ENCODE measurements around the gene FBXO24. TPM values are rescaled to one million over a fixed set of nuclear protein-coding genes. Genes with fewer than 3 reads are reported as not detected.

The FBXO24 gene

DNA sequence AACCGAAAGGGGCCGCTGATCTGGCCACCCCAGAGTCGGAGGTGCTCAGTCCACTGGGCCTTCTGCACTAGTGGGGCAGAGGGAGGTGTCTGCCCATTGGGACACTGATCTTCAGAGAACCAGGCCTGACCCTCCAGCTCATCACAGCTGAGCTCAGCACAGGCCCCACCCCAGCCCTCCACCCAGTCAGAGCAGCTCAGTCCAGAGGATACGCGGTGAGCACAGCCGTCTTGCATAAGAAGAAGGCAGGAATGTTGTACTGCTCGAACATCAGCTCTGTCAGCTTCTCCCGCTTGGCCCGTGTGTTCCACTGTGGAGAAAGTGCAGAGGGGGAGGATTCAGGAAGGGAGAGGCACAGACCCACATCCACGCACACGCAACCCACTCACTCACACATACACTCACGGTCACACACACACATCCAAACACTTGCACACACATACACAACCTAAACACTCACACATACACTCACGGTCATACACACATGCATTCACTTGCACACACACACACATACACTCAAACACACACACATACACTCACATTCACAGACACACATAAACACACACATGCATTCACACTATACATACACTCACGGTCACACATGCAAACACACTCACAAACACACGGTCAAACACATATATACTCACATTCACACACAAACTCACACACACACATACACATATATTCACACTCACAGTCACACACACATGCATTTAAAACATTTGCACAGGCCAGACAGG is 63.9 kb downstream of the FBXO24 start:
- H3K9me3 ChIP-seq (ENCODE audit: control insufficient read depth, low read length), result no peaks in the 10 kb centered on the region
- 82% methylated on average over 14 of the region's 15 CpGs for WGBS
- peak overlapping the region in 1 of 2 experiments; percentile 62 for H3K14ac ChIP-seq (ENCODE audit: low read length in 2 of 2)
- DNase-seq, result no peak
- no peaks in the 10 kb centered on the region for H3K4me1 ChIP-seq (ENCODE audit: control insufficient read depth, insufficient read depth, low read depth, low read length)
- H2AK5ac ChIP-seq (ENCODE audit: low read length, severe bottlenecking), result no peak overlapping the region
- no peaks in the 10 kb centered on the region for H3K79me1 ChIP-seq (replicated peaks; ENCODE audit: low read length, poor library complexity, severe bottlenecking)
- H2BK15ac ChIP-seq (ENCODE audit: low read depth, poor library complexity, severe bottlenecking), result no peak overlapping the region
- H3K4ac ChIP-seq (ENCODE audit: low read depth in 1 of 2, low read length in 2 of 2), result no peak overlapping the region
- H3K27me3 ChIP-seq (ENCODE audit: control insufficient read depth in 1 of 2, insufficient read depth in 1 of 2, low read length in 2 of 2), result peaks cover 41 to 45% of the 10 kb centered on the region in 2 experiments
- H4K8ac ChIP-seq (ENCODE audit: low read length), result no peak overlapping the region
- no peak overlapping the region for H3K18ac ChIP-seq (ENCODE audit: low read depth in 1 of 2, low read length in 2 of 2)
- H3K4me2 ChIP-seq (ENCODE audit: low read length, poor library complexity, severe bottlenecking), result no peak overlapping the region
- peak overlapping the region in 1 of 2 experiments; percentile 96 for H3K23ac ChIP-seq (ENCODE audit: low read length in 2 of 2)
- H3K27ac ChIP-seq (ENCODE audit: low read length, poor library complexity, severe bottlenecking), result no peak overlapping the region
- H2BK120ac ChIP-seq (ENCODE audit: low read depth, low read length), result no peak overlapping the region
- H3K4me3 ChIP-seq (ENCODE audit: insufficient read depth in 1 of 2, low read depth in 1 of 2, low read length in 2 of 2), result no peak overlapping the region
- H2AFZ ChIP-seq (ENCODE audit: low read depth, low read length), result no peak overlapping the region
- H3K9ac ChIP-seq (ENCODE audit: low read length), result no peak overlapping the region
- no peak overlapping the region for H2BK12ac ChIP-seq (ENCODE audit: low read length in 2 of 2)
- no peak overlapping the region for H4K91ac ChIP-seq (ENCODE audit: low read length)
- H2BK5ac ChIP-seq (ENCODE audit: low read depth, low read length, poor library complexity, severe bottlenecking), result no peak overlapping the region
- no peaks in the 10 kb centered on the region for H3K36me3 ChIP-seq (ENCODE audit: control insufficient read depth in 1 of 2, insufficient read depth in 2 of 2, low read depth in 1 of 2, low read length in 2 of 2)

Small RNA genes lying within 50 kb of the gene (small RNA-seq; reads per million reads assigned to genes)
- gene SAP25 (ENCODE audit: low read depth), result not detected
